ENCODE data around the gene AQP3.

DNA sequence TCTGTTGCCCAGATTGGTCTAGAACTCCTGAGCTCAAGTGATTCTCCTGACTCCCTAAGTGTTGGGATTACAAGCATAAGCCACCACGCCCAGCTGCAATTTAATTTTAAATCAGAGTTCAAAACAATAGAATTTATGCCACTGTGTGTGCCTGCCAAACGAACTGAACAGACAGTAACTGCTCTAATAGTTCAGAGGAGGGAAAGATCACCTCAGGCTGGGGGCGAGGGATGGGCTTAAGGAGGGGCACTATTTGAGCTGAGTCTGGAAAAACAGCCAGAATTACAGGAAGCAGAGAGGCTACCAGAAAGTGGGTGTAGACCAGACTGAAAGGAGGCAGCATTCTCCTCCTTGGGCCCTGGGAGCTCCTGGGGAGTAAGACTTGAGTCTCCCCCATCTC is 14.1 kb upstream of the AQP3 start:
- TF ChIP-seq, protein P1, sequence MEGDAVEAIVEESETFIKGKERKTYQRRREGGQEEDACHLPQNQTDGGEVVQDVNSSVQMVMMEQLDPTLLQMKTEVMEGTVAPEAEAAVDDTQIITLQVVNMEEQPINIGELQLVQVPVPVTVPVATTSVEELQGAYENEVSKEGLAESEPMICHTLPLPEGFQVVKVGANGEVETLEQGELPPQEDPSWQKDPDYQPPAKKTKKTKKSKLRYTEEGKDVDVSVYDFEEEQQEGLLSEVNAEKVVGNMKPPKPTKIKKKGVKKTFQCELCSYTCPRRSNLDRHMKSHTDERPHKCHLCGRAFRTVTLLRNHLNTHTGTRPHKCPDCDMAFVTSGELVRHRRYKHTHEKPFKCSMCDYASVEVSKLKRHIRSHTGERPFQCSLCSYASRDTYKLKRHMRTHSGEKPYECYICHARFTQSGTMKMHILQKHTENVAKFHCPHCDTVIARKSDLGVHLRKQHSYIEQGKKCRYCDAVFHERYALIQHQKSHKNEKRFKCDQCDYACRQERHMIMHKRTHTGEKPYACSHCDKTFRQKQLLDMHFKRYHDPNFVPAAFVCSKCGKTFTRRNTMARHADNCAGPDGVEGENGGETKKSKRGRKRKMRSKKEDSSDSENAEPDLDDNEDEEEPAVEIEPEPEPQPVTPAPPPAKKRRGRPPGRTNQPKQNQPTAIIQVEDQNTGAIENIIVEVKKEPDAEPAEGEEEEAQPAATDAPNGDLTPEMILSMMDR (IDR thresholded peaks at IDR 0.05): no peak
- TF ChIP-seq EP300 (IDR thresholded peaks at IDR 0.05): no peak
- no peak for TF ChIP-seq POLR2AphosphoS5 (IDR thresholded peaks at IDR 0.05)
- TF ChIP-seq POLR2A (IDR thresholded peaks at IDR 0.05; ENCODE audit: low read depth): no peak

Measured in esophagus muscularis mucosa (tissue), 4 donors.